Measurements from ENCODE around the gene PGBD5. TPM values are rescaled to one million over a fixed set of nuclear protein-coding genes. Genes with fewer than 3 reads are reported as not detected.

PGBD5 gene
- total and polyA plus RNA-seq, 2 experiments from 2014 or later: 0.82 to 2.4 TPM

GRCh38 chr1:230352537-230352936 lies 73.6 kb downstream of the PGBD5 start:
- no peaks in the 10 kb centered on the region for H3K79me2 ChIP-seq
- TF ChIP-seq EZH2 (IDR thresholded peaks at IDR 0.05; ENCODE audit: borderline replicate concordance) (no peak), CTCF (IDR thresholded peaks at IDR 0.05; ENCODE audit: poor library complexity) (no peak), EZH2phosphoT487 (IDR thresholded peaks at IDR 0.05; ENCODE audit: low read depth, severe bottlenecking, unreplicated experiment) (no peak)
- H3K4me1 ChIP-seq (ENCODE audit: insufficient read depth): no peaks in the 10 kb centered on the region
- H3K4me3 ChIP-seq: no peak overlapping the region
- no peak for DNase-seq (ENCODE audit: low spot score)
- no peaks in the 10 kb centered on the region for H4K20me1 ChIP-seq (ENCODE audit: insufficient read depth, poor library complexity, severe bottlenecking)
- H3K9me3 ChIP-seq (ENCODE audit: low read depth): no peaks in the 10 kb centered on the region
- H3K27ac ChIP-seq: no peak overlapping the region
- no peaks in the 10 kb centered on the region for H3K36me3 ChIP-seq (replicated peaks; ENCODE audit: insufficient read depth, low read depth)
- H3K4me2 ChIP-seq: no peak overlapping the region
- no peak overlapping the region for H2AFZ ChIP-seq
- no peaks in the 10 kb centered on the region for H3K9me2 ChIP-seq (replicated peaks; ENCODE audit: insufficient read depth)
- H3K27me3 ChIP-seq: no peaks in the 10 kb centered on the region
- WGBS (ENCODE audit: low lambda C conversion rate, missing lambda C conversion rate): 87% methylated on average over 6 of the region's 6 CpGs

- Histone ChIP-seq H3K27ac (no peak overlapping the region), H3K4me3 (no peak overlapping the region), H3K27me3 (no peaks in the 10 kb centered on the region), H3K4me1 (ENCODE audit: insufficient read depth) (no peaks in the 10 kb centered on the region), H3K9me2 (replicated peaks; ENCODE audit: insufficient read depth) (no peaks in the 10 kb centered on the region), H3K9me3 (ENCODE audit: low read depth) (no peaks in the 10 kb centered on the region), H4K20me1 (ENCODE audit: insufficient read depth, poor library complexity, severe bottlenecking) (no peaks in the 10 kb centered on the region), H3K4me2 (no peak overlapping the region), H3K36me3 (replicated peaks; ENCODE audit: insufficient read depth, low read depth) (no peaks in the 10 kb centered on the region), H2AFZ (no peak overlapping the region), H3K79me2 (no peaks in the 10 kb centered on the region)
- DNase-seq (ENCODE audit: low spot score): no peak
- TF ChIP-seq CTCF (IDR thresholded peaks at IDR 0.05; ENCODE audit: poor library complexity) (no peak), EZH2 (IDR thresholded peaks at IDR 0.05; ENCODE audit: borderline replicate concordance) (no peak), EZH2phosphoT487 (IDR thresholded peaks at IDR 0.05; ENCODE audit: low read depth, severe bottlenecking, unreplicated experiment) (no peak)
- 78% methylated on average over 6 of the region's 6 CpGs for WGBS (ENCODE audit: low lambda C conversion rate, missing lambda C conversion rate)
Observed at GRCh38 chr1:230351983-230352382, 74.1 kb downstream of the PGBD5 start.

GRCh38 chr1:230351514-230351913 lies 74.6 kb downstream of the PGBD5 start:
- whole genome bisulfite sequencing (ENCODE audit: low lambda C conversion rate, missing lambda C conversion rate): 61% methylated on average over 2 of the region's 2 CpGs
- no peaks in the 10 kb centered on the region for H3K9me3 ChIP-seq (ENCODE audit: low read depth)
- TF ChIP-seq CTCF (IDR thresholded peaks at IDR 0.05; ENCODE audit: poor library complexity) (no peak), EZH2 (IDR thresholded peaks at IDR 0.05; ENCODE audit: borderline replicate concordance) (no peak)

More at GRCh38 chr1:230351514-230351913, 74.6 kb downstream of the PGBD5 start:
- H2AFZ ChIP-seq: no peak overlapping the region
- H3K79me2 ChIP-seq: no peaks in the 10 kb centered on the region
- H4K20me1 ChIP-seq (ENCODE audit: insufficient read depth, poor library complexity, severe bottlenecking): no peaks in the 10 kb centered on the region
- H3K27ac ChIP-seq: no peak overlapping the region
- H3K4me3 ChIP-seq: no peak overlapping the region
- no peaks in the 10 kb centered on the region for H3K27me3 ChIP-seq
- H3K9me2 ChIP-seq (replicated peaks; ENCODE audit: insufficient read depth): no peaks in the 10 kb centered on the region
- H3K4me2 ChIP-seq: no peak overlapping the region
- no peak for DNase-seq (ENCODE audit: low spot score)
- H3K36me3 ChIP-seq (replicated peaks; ENCODE audit: insufficient read depth, low read depth): no peaks in the 10 kb centered on the region
- no peaks in the 10 kb centered on the region for H3K4me1 ChIP-seq (ENCODE audit: insufficient read depth)
